NT2/D1 (cell line): ENCODE results near the gene PHACTR1.

Experiments
- DNase-seq: peaks from one replicate; pipeline ENCODE4 v3.0.0-alpha.2; 2011; ENCODE audit warnings: low read depth, low spot score
- H3K27me3 ChIP-seq: 2 replicates; pipeline ENCODE4 v1.6.0; 2011; ENCODE audit warnings: mild to moderate bottlenecking; ENCODE audit not compliant: insufficient read length, insufficient read depth
- H3K36me3 ChIP-seq: 2 replicates; pipeline ENCODE4 v1.6.1; 2011; ENCODE audit warnings: mild to moderate bottlenecking, low read length, mixed read lengths; ENCODE audit not compliant: insufficient read depth, insufficient read length
- H3K4me1 ChIP-seq: 2 replicates; pipeline ENCODE4 v1.5.1; 2011; ENCODE audit not compliant: insufficient read depth, insufficient read length
- H3K4me3 ChIP-seq: 2 replicates; pipeline ENCODE4 v1.5.1; 2011; ENCODE audit warnings: low read depth; ENCODE audit not compliant: insufficient read length
- H3K9ac ChIP-seq: 2 replicates; pipeline ENCODE4 v1.6.0; 2011; ENCODE audit warnings: low read depth; ENCODE audit not compliant: insufficient read length
- H3K9me3 ChIP-seq: 2 replicates; pipeline ENCODE4 v1.5.1; 2011; ENCODE audit warnings: mild to moderate bottlenecking, low read length; ENCODE audit not compliant: insufficient read depth
- SUZ12 ChIP-seq: IDR thresholded peaks from 2 replicates; pipeline ENCODE4 v1.6.1; 2011; ENCODE audit not compliant: insufficient read length, insufficient read depth; ENCODE audit errors: extremely low read depth
- YY1 ChIP-seq: IDR thresholded peaks from 2 replicates; pipeline ENCODE4 v1.6.1; 2011; ENCODE audit not compliant: insufficient read length, insufficient read depth
- ZNF274 ChIP-seq: IDR thresholded peaks from 2 replicates; pipeline ENCODE4 v1.6.1; 2011; ENCODE audit warnings: mild to moderate bottlenecking, low read depth, low read length

Gene PHACTR1

DNA sequence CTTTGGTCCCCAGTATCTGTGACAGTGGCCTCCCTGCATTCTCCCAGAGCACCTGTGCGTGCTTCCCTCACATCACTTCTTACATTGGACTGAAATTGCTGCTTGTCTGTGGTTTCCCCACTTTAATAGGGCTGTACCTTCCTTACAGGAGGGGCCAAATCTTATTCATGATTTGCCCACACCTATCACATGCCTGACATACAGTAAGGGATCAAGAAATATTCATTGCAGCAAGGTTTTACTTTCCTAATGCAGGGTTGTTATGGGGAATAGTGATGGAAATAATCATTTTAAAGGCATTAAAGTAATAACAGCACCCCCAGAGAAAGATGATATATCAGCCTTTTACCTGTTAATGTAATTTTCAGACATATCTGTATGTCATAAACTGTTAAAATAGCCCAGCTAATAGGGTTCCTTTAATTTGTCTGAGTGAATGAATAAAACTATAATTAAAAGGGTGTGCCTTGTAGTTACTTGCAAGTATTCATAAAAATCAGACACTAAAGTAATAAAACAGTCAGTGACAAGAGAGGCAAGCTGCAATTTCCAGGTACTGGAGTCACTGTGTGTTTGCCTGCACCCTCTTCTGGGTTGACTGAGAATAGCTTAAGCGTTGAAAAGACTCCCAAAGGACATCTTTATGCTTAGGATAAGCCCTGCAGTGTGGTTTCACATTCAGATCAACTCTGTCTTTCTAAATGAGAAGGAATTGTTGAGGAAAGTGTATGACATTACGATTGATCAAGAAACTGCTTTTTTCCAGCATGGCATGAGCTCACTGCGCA, 182.7 kb downstream of the PHACTR1 start:
- no peaks in the 10 kb centered on the region for H3K27me3 ChIP-seq
- no peaks in the 10 kb centered on the region for H3K36me3 ChIP-seq
- H3K9ac ChIP-seq = no peak overlapping the region
- H3K4me1 ChIP-seq = no peaks in the 10 kb centered on the region
- DNase-seq = no peak
- no peaks in the 10 kb centered on the region for H3K9me3 ChIP-seq
- TF ChIP-seq SUZ12 (no peak), ZNF274 (no peak), YY1 (no peak)
- no peak overlapping the region for H3K4me3 ChIP-seq

- no peak overlapping the region for H3K9ac ChIP-seq
- DNase-seq = no peak
- H3K4me3 ChIP-seq = no peak overlapping the region
- TF ChIP-seq ZNF274 (no peak), YY1 (no peak), SUZ12 (no peak)
- no peaks in the 10 kb centered on the region for H3K4me1 ChIP-seq
- H3K36me3 ChIP-seq = no peaks in the 10 kb centered on the region
- no peaks in the 10 kb centered on the region for H3K9me3 ChIP-seq
- H3K27me3 ChIP-seq = no peaks in the 10 kb centered on the region
Measured at GRCh38 chr6:12903246-12903645, 186.7 kb downstream of the PHACTR1 start.

DNA sequence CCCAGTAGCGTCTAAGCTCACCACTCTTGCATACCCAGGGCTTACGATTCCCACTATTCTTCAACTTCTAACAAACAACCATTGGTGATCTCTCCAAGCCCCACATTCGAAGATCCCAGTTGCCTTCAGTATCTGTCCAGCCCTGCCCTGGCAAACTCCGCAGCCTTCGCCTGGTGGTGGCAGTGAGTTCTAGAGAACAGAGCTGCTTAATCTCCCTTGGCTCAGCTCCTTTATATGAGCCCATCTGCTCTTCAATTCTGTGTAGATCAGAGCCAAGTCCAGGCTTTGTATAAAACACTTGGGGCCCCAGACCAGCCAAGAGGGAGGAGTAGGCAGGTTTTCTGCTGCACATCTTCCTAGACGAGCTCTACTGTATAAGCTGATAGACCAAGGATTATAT, 193.3 kb downstream of the PHACTR1 start:
- Histone ChIP-seq H3K4me1 (no peaks in the 10 kb centered on the region), H3K9me3 (no peaks in the 10 kb centered on the region), H3K9ac (no peak overlapping the region), H3K27me3 (no peaks in the 10 kb centered on the region), H3K36me3 (no peaks in the 10 kb centered on the region), H3K4me3 (no peak overlapping the region)
- DNase-seq = no peak
- TF ChIP-seq YY1 = no peak
- TF ChIP-seq ZNF274 = no peak
- TF ChIP-seq SUZ12 = no peak

DNA sequence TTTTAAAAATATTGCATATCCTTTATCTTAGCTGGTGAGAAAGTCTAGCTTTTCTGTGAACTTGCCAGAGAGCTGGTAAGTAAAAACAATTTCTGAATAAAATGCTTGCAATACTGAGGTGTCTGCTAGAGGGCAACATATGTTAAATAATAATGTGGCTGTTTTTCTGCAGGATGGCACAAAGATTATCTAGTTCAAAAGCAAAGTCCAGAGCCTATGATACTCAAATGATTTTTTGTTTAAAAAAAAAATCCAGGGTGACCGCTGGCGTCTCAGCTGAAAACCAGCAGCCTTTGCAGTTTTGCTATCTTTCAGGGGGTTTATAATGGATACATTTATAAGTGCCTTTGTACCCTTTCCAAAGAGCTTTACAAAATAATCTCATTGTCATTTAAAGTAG, 194.9 kb downstream of the PHACTR1 start:
- Histone ChIP-seq H3K9ac (no peak overlapping the region), H3K27me3 (no peaks in the 10 kb centered on the region), H3K9me3 (no peaks in the 10 kb centered on the region), H3K4me3 (no peak overlapping the region), H3K36me3 (no peaks in the 10 kb centered on the region), H3K4me1 (no peaks in the 10 kb centered on the region)
- TF ChIP-seq YY1 (no peak), SUZ12 (no peak), ZNF274 (no peak)
- DNase-seq = no peak

GRCh38 chr6:12913201-12913600, 196.6 kb downstream of the PHACTR1 start:
- Histone ChIP-seq H3K9me3 (no peaks in the 10 kb centered on the region), H3K4me1 (no peaks in the 10 kb centered on the region), H3K9ac (no peak overlapping the region), H3K4me3 (no peak overlapping the region), H3K27me3 (no peaks in the 10 kb centered on the region), H3K36me3 (no peaks in the 10 kb centered on the region)
- TF ChIP-seq YY1 (no peak), ZNF274 (no peak), SUZ12 (no peak)
- no peak for DNase-seq

- H3K4me1 ChIP-seq = no peaks in the 10 kb centered on the region
- no peak overlapping the region for H3K9ac ChIP-seq
- H3K9me3 ChIP-seq = no peaks in the 10 kb centered on the region
- TF ChIP-seq YY1 (no peak), SUZ12 (no peak), ZNF274 (no peak)
- H3K4me3 ChIP-seq = no peak overlapping the region
- no peak for DNase-seq
- H3K36me3 ChIP-seq = no peaks in the 10 kb centered on the region
- H3K27me3 ChIP-seq = no peaks in the 10 kb centered on the region
Measured at GRCh38 chr6:12916006-12916405, 199.4 kb downstream of the PHACTR1 start.

DNA sequence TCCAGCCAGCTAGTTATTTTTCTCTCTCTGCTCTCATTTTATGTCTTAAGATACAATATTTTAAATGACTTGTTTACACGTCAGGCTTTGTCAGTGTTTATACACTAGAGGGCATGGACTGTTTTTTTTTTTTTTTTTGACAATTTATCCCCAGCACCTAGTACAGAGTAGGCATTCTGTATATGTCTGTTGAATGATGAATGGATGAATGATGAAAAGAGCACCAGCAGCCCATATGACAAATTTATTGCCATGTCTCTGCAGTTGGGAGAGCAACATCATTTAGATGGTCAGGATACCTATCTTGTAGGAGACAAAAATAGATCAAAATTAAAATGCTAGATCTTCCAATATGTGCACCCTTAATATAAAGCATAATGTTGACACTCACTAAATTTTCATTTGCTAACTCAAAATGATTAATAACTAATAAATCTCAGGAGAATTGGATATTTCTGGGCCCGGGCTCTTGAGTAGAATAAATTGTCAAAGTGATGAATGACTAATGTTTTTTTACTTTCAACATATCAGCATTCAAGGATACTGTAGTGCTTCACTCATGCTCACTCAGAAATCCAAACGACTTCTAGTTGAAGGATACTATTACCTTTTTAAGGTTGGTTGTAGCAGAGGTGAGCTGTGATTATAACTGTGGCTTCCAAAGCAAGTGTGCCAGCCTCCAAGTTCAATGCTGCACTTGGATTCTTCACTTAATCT, 200.0 kb downstream of the PHACTR1 start:
- no peak overlapping the region for H3K4me3 ChIP-seq
- TF ChIP-seq ZNF274 = no peak
- H3K9me3 ChIP-seq = no peaks in the 10 kb centered on the region
- no peaks in the 10 kb centered on the region for H3K27me3 ChIP-seq
- no peaks in the 10 kb centered on the region for H3K4me1 ChIP-seq
- no peak for DNase-seq
- no peaks in the 10 kb centered on the region for H3K36me3 ChIP-seq
- no peak overlapping the region for H3K9ac ChIP-seq

- TF ChIP-seq ZNF274 (no peak), SUZ12 (no peak), YY1 (no peak)
- no peaks in the 10 kb centered on the region for H3K27me3 ChIP-seq
- no peak for DNase-seq
- no peak overlapping the region for H3K9ac ChIP-seq
- no peaks in the 10 kb centered on the region for H3K9me3 ChIP-seq
- no peaks in the 10 kb centered on the region for H3K36me3 ChIP-seq
- H3K4me1 ChIP-seq = peaks cover 2% of the 10 kb centered on the region
- H3K4me3 ChIP-seq = no peak overlapping the region
Measured at GRCh38 chr6:12921467-12921866, 204.9 kb downstream of the PHACTR1 start.
